ENCODE measurements around the gene CNNM3. TPM values are rescaled to one million over a fixed set of nuclear protein-coding genes. Genes with fewer than 3 reads are reported as not detected.

The CNNM3 gene
- total and polyA plus RNA-seq, 2 experiments from 2014 or later = 17.1 to 25.8 TPM

DNA sequence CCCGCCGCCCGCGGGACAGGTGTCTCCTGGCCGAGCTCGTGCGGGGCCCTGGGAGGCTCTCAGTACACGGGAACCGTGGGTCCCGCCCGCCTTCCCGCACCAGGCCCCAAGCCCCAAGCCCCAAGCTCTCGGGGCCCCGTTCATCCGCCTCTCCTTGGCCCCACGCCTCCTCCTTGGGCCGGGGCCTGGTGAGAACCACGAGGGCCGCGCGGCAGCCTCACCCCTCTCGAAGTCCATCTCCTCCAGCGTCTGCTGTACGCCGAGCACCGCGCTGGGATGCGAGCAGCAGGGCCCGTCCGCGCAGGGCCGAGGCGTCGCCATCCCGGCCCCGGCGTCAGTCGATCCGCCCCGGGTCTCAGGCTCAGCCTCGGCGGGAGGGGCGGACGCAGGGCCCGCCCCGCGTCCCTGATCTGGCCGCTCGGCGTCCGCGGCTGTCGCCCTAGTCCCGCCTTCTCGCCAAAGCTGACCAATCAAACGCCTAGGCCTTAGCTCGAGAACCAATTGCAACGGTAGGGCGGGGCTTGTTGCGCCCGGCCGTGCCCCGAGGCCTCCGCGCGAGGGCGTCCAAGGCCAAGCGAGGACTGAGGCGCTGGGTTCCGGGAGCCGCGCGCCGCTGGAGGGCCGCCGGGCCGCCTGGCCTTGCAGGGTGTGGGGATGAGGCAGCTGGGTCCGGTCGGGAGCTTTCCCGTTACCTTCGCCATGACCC is 41.8 kb downstream of the CNNM3 start, which contains the start of gene ANKRD39:
TSS of gene ANKRD39 (minus strand) at position 350 of the 706 bp plus-strand sequence. CDS start at position 321, 29 bp downstream.
- Histone ChIP-seq H3K36me3 (replicated peaks; ENCODE audit: insufficient read depth, low read depth) (no peaks in the 10 kb centered on the region), H3K79me2 (peaks cover 44% of the 10 kb centered on the region), H3K4me3 (peak within 1 kb of the TSS; percentile 72), H3K9me3 (ENCODE audit: low read depth) (no peaks in the 10 kb centered on the region), H3K4me1 (ENCODE audit: insufficient read depth) (peaks cover 32% of the 10 kb centered on the region), H3K27ac (peak within 1 kb of the TSS; percentile 72), H3K9me2 (replicated peaks; ENCODE audit: insufficient read depth) (no peaks in the 10 kb centered on the region), H2AFZ (peak within 1 kb of the TSS; percentile 79), H4K20me1 (ENCODE audit: insufficient read depth, poor library complexity, severe bottlenecking) (peaks cover 16% of the 10 kb centered on the region), H3K4me2 (peak within 1 kb of the TSS; percentile 99), H3K27me3 (no peaks in the 10 kb centered on the region)
- WGBS (ENCODE audit: low lambda C conversion rate, missing lambda C conversion rate) = 1% methylated on average over 69 of the region's 81 CpGs
- TF ChIP-seq EZH2 (IDR thresholded peaks at IDR 0.05; ENCODE audit: borderline replicate concordance) = no peak
- TF ChIP-seq EZH2phosphoT487 (IDR thresholded peaks at IDR 0.05; ENCODE audit: low read depth, severe bottlenecking, unreplicated experiment) = no peak
- TF ChIP-seq, protein P1, sequence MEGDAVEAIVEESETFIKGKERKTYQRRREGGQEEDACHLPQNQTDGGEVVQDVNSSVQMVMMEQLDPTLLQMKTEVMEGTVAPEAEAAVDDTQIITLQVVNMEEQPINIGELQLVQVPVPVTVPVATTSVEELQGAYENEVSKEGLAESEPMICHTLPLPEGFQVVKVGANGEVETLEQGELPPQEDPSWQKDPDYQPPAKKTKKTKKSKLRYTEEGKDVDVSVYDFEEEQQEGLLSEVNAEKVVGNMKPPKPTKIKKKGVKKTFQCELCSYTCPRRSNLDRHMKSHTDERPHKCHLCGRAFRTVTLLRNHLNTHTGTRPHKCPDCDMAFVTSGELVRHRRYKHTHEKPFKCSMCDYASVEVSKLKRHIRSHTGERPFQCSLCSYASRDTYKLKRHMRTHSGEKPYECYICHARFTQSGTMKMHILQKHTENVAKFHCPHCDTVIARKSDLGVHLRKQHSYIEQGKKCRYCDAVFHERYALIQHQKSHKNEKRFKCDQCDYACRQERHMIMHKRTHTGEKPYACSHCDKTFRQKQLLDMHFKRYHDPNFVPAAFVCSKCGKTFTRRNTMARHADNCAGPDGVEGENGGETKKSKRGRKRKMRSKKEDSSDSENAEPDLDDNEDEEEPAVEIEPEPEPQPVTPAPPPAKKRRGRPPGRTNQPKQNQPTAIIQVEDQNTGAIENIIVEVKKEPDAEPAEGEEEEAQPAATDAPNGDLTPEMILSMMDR (IDR thresholded peaks at IDR 0.05; ENCODE audit: poor library complexity) = peak; percentile 94
- DNase-seq (ENCODE audit: low spot score) = peak; percentile 99

DNA sequence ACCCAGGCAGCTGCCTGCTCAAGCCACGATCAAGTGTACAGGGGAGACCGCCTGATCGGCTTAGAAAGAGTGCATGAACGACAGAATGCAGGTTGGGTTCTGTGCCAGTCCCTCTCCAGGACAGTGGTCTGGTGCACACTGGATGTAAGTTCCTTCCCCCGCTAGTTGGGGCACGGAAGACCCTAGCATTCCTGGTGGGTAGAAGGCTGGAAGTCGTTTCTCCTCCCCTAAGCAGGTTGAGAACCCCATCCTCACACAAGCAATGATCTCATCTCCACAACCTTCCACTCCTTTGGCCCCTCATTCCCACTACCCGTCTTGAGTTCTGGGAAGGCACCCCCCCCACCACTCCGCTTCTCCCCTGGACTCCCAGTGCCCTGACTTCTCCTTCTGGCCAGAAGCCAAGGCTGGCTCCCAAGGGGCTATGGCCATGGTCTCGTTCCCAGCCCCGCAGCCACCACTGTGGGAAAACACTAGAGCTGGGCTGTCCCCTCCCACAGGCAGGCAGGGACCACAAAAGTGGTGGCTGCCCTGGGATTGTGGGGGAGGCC is 43.1 kb downstream of the CNNM3 start:
- Histone ChIP-seq H3K4me3 (no peak overlapping the region), H3K4me2 (peak overlapping the region; percentile 84), H3K36me3 (replicated peaks; ENCODE audit: insufficient read depth, low read depth) (no peaks in the 10 kb centered on the region), H3K27me3 (no peaks in the 10 kb centered on the region), H3K9me3 (ENCODE audit: low read depth) (no peaks in the 10 kb centered on the region), H2AFZ (no peak overlapping the region), H3K79me2 (peaks cover 38% of the 10 kb centered on the region), H3K9me2 (replicated peaks; ENCODE audit: insufficient read depth) (no peaks in the 10 kb centered on the region), H3K4me1 (ENCODE audit: insufficient read depth) (peaks cover 32% of the 10 kb centered on the region), H3K27ac (peak overlapping the region; percentile 64), H4K20me1 (ENCODE audit: insufficient read depth, poor library complexity, severe bottlenecking) (peaks cover 19% of the 10 kb centered on the region)
- no peak for DNase-seq (ENCODE audit: low spot score)
- WGBS (ENCODE audit: low lambda C conversion rate, missing lambda C conversion rate) = 40% methylated on average over 11 of the region's 11 CpGs
- no peak for TF ChIP-seq EZH2 (IDR thresholded peaks at IDR 0.05; ENCODE audit: borderline replicate concordance)
- TF ChIP-seq EZH2phosphoT487 (IDR thresholded peaks at IDR 0.05; ENCODE audit: low read depth, severe bottlenecking, unreplicated experiment) = no peak
- TF ChIP-seq, protein P1 (IDR thresholded peaks at IDR 0.05; ENCODE audit: poor library complexity) = no peak

DNA sequence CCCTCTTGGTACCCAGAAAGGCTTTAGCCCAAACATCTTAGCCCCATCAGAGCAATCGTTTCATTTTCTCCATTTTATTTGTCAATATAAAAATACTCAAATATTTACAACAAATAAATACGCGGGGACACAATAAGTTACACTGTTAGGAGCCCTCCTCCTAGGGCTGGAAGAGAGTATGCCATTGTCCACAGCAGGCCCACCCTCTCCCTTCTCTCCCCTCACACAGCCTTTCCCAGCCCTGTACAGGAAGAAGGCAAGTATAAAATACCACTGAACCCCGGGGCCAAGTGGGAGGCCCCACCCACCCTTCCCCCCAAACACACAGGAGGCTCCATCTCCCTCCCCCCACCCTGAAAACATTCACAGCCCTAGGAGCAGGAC is 43.6 kb downstream of the CNNM3 start:
- Histone ChIP-seq H3K4me2 (peak overlapping the region; percentile 84), H2AFZ (no peak overlapping the region), H3K9me3 (ENCODE audit: low read depth) (no peaks in the 10 kb centered on the region), H3K4me1 (ENCODE audit: insufficient read depth) (peaks cover 32% of the 10 kb centered on the region), H3K27me3 (no peaks in the 10 kb centered on the region), H3K27ac (peak overlapping the region; percentile 64), H4K20me1 (ENCODE audit: insufficient read depth, poor library complexity, severe bottlenecking) (peaks cover 24% of the 10 kb centered on the region), H3K9me2 (replicated peaks; ENCODE audit: insufficient read depth) (no peaks in the 10 kb centered on the region), H3K36me3 (replicated peaks; ENCODE audit: insufficient read depth, low read depth) (no peaks in the 10 kb centered on the region), H3K79me2 (peaks cover 40% of the 10 kb centered on the region), H3K4me3 (no peak overlapping the region)
- WGBS (ENCODE audit: low lambda C conversion rate, missing lambda C conversion rate) = 65% methylated on average over 4 of the region's 4 CpGs
- no peak for TF ChIP-seq EZH2phosphoT487 (IDR thresholded peaks at IDR 0.05; ENCODE audit: low read depth, severe bottlenecking, unreplicated experiment)
- TF ChIP-seq, protein P1 (IDR thresholded peaks at IDR 0.05; ENCODE audit: poor library complexity) = no peak
- TF ChIP-seq EZH2 (IDR thresholded peaks at IDR 0.05; ENCODE audit: borderline replicate concordance) = no peak
- DNase-seq (ENCODE audit: low spot score) = no peak

Measured in hepatocyte (in vitro differentiated cells).